ENCODE data around the gene FCHO2.

The FCHO2 gene

GRCh38 chr5:73110190-73110589 is 154.3 kb downstream of the FCHO2 start:
- DNase-seq (ENCODE audit: low read depth in 2 of 2), result no peak

- no peak for DNase-seq (ENCODE audit: low read depth in 2 of 2)
Observed at GRCh38 chr5:73111536-73111935, 155.7 kb downstream of the FCHO2 start.

- DNase-seq (ENCODE audit: low read depth in 2 of 2), result no peak
Observed at GRCh38 chr5:73112359-73112758, 156.5 kb downstream of the FCHO2 start.

GRCh38 chr5:73114044-73114688 is 158.3 kb downstream of the FCHO2 start:
- DNase-seq (ENCODE audit: low read depth in 2 of 2), result no peak

GRCh38 chr5:73115399-73116051 is 159.7 kb downstream of the FCHO2 start:
- DNase-seq (ENCODE audit: low read depth in 2 of 2), result no peak

- DNase-seq (ENCODE audit: low read depth in 2 of 2), result no peak
Observed at GRCh38 chr5:73116506-73116905, 160.7 kb downstream of the FCHO2 start.

GRCh38 chr5:73117088-73117740 is 161.4 kb downstream of the FCHO2 start:
- DNase-seq (ENCODE audit: low read depth in 2 of 2), result no peak

GRCh38 chr5:73118391-73118973 is 162.6 kb downstream of the FCHO2 start:
- DNase-seq (ENCODE audit: low read depth in 2 of 2), result no peak

GRCh38 chr5:73119451-73120157 is 163.8 kb downstream of the FCHO2 start:
- no peak for DNase-seq (ENCODE audit: low read depth in 2 of 2)

GRCh38 chr5:73120222-73121118 is 164.6 kb downstream of the FCHO2 start, which contains the start of gene TMEM171:
Gene TMEM171 (plus strand): TSS chr5:73120575. CDS start chr5:73123374, 2,799 bp downstream.
- DNase-seq (ENCODE audit: low read depth in 2 of 2), result no peak

GRCh38 chr5:73121119-73121463 is 165.2 kb downstream of the FCHO2 start:
- DNase-seq (ENCODE audit: low read depth in 2 of 2), result no peak

GRCh38 chr5:73122875-73123810 is 167.3 kb downstream of the FCHO2 start:
- DNase-seq (ENCODE audit: low read depth in 2 of 2), result no peak

- no peak for DNase-seq (ENCODE audit: low read depth in 2 of 2)
Observed at GRCh38 chr5:73125289-73125688, 169.4 kb downstream of the FCHO2 start.

GRCh38 chr5:73126381-73126780 is 170.5 kb downstream of the FCHO2 start:
- no peak for DNase-seq (ENCODE audit: low read depth in 2 of 2)

GRCh38 chr5:73126957-73127356 is 171.1 kb downstream of the FCHO2 start:
- no peak for DNase-seq (ENCODE audit: low read depth in 2 of 2)

- DNase-seq (ENCODE audit: low read depth in 2 of 2), result no peak
Observed at GRCh38 chr5:73129143-73129542, 173.3 kb downstream of the FCHO2 start.

- no peak for DNase-seq (ENCODE audit: low read depth in 2 of 2)
Observed at GRCh38 chr5:73130811-73131210, 175.0 kb downstream of the FCHO2 start.

- no peak for DNase-seq (ENCODE audit: low read depth in 2 of 2)
Observed at GRCh38 chr5:73131711-73132425, 176.0 kb downstream of the FCHO2 start.

GRCh38 chr5:73132759-73133158 is 176.9 kb downstream of the FCHO2 start:
- no peak for DNase-seq (ENCODE audit: low read depth in 2 of 2)
